Neural crest cell (in vitro differentiated cells): ENCODE measurements around the gene IFT81. TPM values are rescaled to one million over a fixed set of nuclear protein-coding genes. Genes with fewer than 3 reads are reported as not detected.

Experiments used
- DNase-seq: peaks from one replicate; pipeline ENCODE4 v3.0.0; 2021; ENCODE audit warnings: low read depth, mixed read lengths, low spot score
- H3K27ac Mint-ChIP-seq: one replicate; pipeline ENCODE4 v1.8.0; 2021; ENCODE audit warnings: mild to moderate bottlenecking, mixed read lengths; ENCODE audit not compliant: unreplicated experiment
- H3K27me3 Mint-ChIP-seq: 2 replicates; pipeline ENCODE4 v1.8.0; 2021; ENCODE audit warnings: low read depth, mild to moderate bottlenecking, mixed read lengths
- H3K36me3 Mint-ChIP-seq: 2 replicates; pipeline ENCODE4 v1.8.0; 2021; ENCODE audit warnings: low read depth, mild to moderate bottlenecking, mixed read lengths
- H3K4me1 Mint-ChIP-seq: 2 replicates; pipeline ENCODE4 v1.8.0; 2021; ENCODE audit warnings: mixed read lengths
- H3K4me3 Mint-ChIP-seq: one replicate; pipeline ENCODE4 v1.8.0; 2021; ENCODE audit warnings: mild to moderate bottlenecking, mixed read lengths
- H3K9me3 Mint-ChIP-seq: 2 replicates; pipeline ENCODE4 v1.8.0; 2021; ENCODE audit warnings: mixed read lengths
- CTCF ChIP-seq: fragments of 200-600 bp; sonication (generic); conservative IDR thresholded peaks from 2 replicates; pipeline ENCODE4 v1.5.0; 2021; ENCODE audit warnings: antibody characterized with exemption, mild to moderate bottlenecking
- total RNA-seq: library from RNA; stranded (reverse); gene quantifications from 2 replicates; pipeline ENCODE4 v1.2.1, GENCODE V29; 2021

IFT81 gene
- total RNA-seq, 1 donor from 2014 or later = 40.4 TPM

- Mint-ChIP-seq H3K4me1 (no peaks in the 10 kb centered on the region), H3K9me3 (peaks cover 3% of the 10 kb centered on the region)
- DNase-seq = no peak
These were observed 22.8 kb downstream of the IFT81 start for GRCh38 chr12:110146986-110147385.

GRCh38 chr12:110149086-110149660, 25.0 kb downstream of the IFT81 start:
- DNase-seq = no peak
- TF ChIP-seq CTCF = no peak
- H3K36me3 Mint-ChIP-seq = peaks cover 32% of the 10 kb centered on the region
- H3K4me3 Mint-ChIP-seq = no peak overlapping the region
- peaks cover 3% of the 10 kb centered on the region for H3K9me3 Mint-ChIP-seq
- H3K27me3 Mint-ChIP-seq = no peaks in the 10 kb centered on the region
- H3K4me1 Mint-ChIP-seq = no peaks in the 10 kb centered on the region
- H3K27ac Mint-ChIP-seq = no peak overlapping the region

More at GRCh38 chr12:110146986-110147385, 22.8 kb downstream of the IFT81 start:
- Mint-ChIP-seq H3K27me3 (no peaks in the 10 kb centered on the region), H3K36me3 (peaks cover 22% of the 10 kb centered on the region), H3K4me3 (no peak overlapping the region), H3K27ac (no peak overlapping the region)
- no peak for TF ChIP-seq CTCF

DNA sequence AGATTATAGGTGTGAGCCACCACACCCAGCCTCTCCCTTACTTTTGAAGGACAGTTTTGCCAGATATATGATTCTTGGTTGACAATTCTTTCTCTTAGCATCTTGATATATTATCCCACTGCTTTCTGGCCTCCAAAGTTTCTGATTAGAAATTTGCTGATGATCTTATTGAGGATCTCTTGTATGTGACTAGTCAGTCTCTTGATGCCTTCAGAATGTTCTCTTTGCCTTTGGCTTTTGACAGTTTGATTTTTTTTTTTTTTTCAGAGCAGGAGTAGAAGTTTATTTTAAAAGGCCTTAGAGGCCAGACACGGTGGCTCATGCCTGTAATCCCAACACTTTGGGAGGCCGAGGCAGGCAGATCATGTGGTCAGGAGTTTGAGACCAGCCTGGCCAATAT, 32.6 kb downstream of the IFT81 start:
- no peak for DNase-seq
- no peak for TF ChIP-seq CTCF
- H3K36me3 Mint-ChIP-seq = peaks cover 50% of the 10 kb centered on the region

DNA sequence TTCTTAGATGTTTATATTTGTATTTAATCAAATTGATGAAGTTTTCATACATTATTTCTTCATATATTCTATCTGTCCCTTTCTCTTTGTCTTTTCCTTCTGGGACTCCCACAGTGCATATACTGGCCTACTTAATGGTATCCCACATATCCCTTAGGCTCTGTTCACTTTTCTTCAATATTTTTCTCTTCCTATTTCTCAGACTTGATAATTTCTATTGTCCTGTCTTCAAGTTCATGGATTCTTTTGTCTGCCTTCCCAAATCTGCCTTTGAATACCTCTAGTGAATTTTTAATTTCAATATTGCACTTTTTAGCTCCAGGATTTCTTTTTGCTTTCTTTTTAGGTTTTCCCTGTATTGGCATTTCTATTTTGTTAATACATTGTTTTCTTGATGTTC, 33.4 kb downstream of the IFT81 start:
- no peak for TF ChIP-seq CTCF
- peaks cover 45% of the 10 kb centered on the region for H3K36me3 Mint-ChIP-seq
- H3K4me1 Mint-ChIP-seq = peaks cover 4% of the 10 kb centered on the region
- H3K4me3 Mint-ChIP-seq = no peak overlapping the region
- H3K27ac Mint-ChIP-seq = no peak overlapping the region
- H3K27me3 Mint-ChIP-seq = no peaks in the 10 kb centered on the region
- H3K9me3 Mint-ChIP-seq = peaks cover 9% of the 10 kb centered on the region
- DNase-seq = no peak

More for the DNA sequence above, 32.6 kb downstream of the IFT81 start:
- H3K27me3 Mint-ChIP-seq = no peaks in the 10 kb centered on the region
- no peak overlapping the region for H3K4me3 Mint-ChIP-seq
- no peak overlapping the region for H3K27ac Mint-ChIP-seq
- peaks cover 4% of the 10 kb centered on the region for H3K4me1 Mint-ChIP-seq
- peaks cover 10% of the 10 kb centered on the region for H3K9me3 Mint-ChIP-seq

- Mint-ChIP-seq H3K36me3 (peaks cover 43% of the 10 kb centered on the region), H3K4me1 (peaks cover 4% of the 10 kb centered on the region), H3K4me3 (no peak overlapping the region), H3K9me3 (peaks cover 9% of the 10 kb centered on the region), H3K27ac (peak overlapping the region; percentile 66), H3K27me3 (no peaks in the 10 kb centered on the region)
- no peak for TF ChIP-seq CTCF
- no peak for DNase-seq
These were observed 35.6 kb downstream of the IFT81 start for GRCh38 chr12:110159671-110160245.
